HCT116 (cell line): ENCODE measurements around the gene THOC1.

Source experiments
- EZH2 ChIP-seq: fragments of 200-600 bp; sonication (generic); IDR thresholded peaks from 2 replicates; pipeline ENCODE4 v1.6.1; 2017; ENCODE audit warnings: antibody characterized with exemption, mixed run types
- EZH2phosphoT487 ChIP-seq: fragments of 200-600 bp; IDR thresholded peaks from 2 replicates; pipeline ENCODE4 v1.6.1; 2018; ENCODE audit warnings: antibody characterized with exemption, borderline replicate concordance
- FOSL1 ChIP-seq: IDR thresholded peaks from 2 replicates; pipeline ENCODE4 v1.6.1; 2012; ENCODE audit warnings: low read depth
- MAX ChIP-seq: IDR thresholded peaks from 2 replicates; pipeline ENCODE4 v1.6.1; 2012
- POLR2A ChIP-seq: IDR thresholded peaks from 2 replicates; pipeline ENCODE4 v1.7.0; 2011; ENCODE audit warnings: borderline replicate concordance; ENCODE audit not compliant: insufficient read depth, insufficient read length; ENCODE audit errors: extremely low read depth
- POLR2AphosphoS5 ChIP-seq: IDR thresholded peaks from 2 replicates; pipeline ENCODE4 v1.6.1; 2011; ENCODE audit warnings: mild to moderate bottlenecking, low read depth, low read length, moderate library complexity
- ZFX ChIP-seq: fragments of 450-650 bp; IDR thresholded peaks from 2 replicates; pipeline ENCODE4 v1.6.1; 2017
- TF ChIP-seq, protein P1 (sequence below), 3 experiments: fragments of 200-600 bp in 1 of 3; sonication (generic) in 1 of 3; IDR thresholded peaks in 2 of 3; conservative IDR thresholded peaks in 1 of 3; 2 replicates each; pipeline ENCODE4 v1.5.1; 2012 to 2017; ENCODE audit warnings: low read depth in 2 of 3, low read length in 2 of 3, antibody characterized with exemption in 1 of 3, borderline replicate concordance in 1 of 3, control low read depth in 1 of 3, mild to moderate bottlenecking in 1 of 3, mixed read lengths in 1 of 3, mixed run types in 1 of 3, moderate library complexity in 1 of 3; ENCODE audit not compliant: insufficient read depth in 1 of 3

DNA sequence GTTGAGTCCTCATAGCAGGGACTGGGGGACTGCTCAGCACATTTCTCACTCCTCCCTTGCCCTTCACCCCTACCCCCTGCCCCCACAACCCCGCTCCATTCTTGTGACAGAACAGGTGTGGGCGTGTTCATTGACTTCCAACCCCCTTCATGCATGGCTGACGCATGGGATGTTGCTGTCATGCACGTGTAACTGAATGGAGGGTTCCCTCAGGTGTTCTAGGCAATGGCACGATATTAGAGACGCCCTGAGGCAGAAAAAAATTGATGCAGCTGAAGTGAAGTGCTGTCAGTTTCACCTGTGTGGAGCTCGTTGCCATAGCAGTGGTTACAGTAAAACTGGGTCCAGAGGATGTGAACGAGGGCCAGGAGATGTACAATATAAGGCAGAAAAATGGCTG lies 6.5 kb upstream of the THOC1 start:
- TF ChIP-seq, protein P1, sequence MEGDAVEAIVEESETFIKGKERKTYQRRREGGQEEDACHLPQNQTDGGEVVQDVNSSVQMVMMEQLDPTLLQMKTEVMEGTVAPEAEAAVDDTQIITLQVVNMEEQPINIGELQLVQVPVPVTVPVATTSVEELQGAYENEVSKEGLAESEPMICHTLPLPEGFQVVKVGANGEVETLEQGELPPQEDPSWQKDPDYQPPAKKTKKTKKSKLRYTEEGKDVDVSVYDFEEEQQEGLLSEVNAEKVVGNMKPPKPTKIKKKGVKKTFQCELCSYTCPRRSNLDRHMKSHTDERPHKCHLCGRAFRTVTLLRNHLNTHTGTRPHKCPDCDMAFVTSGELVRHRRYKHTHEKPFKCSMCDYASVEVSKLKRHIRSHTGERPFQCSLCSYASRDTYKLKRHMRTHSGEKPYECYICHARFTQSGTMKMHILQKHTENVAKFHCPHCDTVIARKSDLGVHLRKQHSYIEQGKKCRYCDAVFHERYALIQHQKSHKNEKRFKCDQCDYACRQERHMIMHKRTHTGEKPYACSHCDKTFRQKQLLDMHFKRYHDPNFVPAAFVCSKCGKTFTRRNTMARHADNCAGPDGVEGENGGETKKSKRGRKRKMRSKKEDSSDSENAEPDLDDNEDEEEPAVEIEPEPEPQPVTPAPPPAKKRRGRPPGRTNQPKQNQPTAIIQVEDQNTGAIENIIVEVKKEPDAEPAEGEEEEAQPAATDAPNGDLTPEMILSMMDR (IDR thresholded peaks at IDR 0.05 in 2 of 3, conservative IDR thresholded peaks at IDR 0.05 in 1 of 3; ENCODE audit: borderline replicate concordance in 1 of 3, insufficient read depth in 1 of 3, low read depth in 2 of 3, low read length in 2 of 3), result no peak
- TF ChIP-seq POLR2AphosphoS5, result no peak
- no peak for TF ChIP-seq POLR2A
- no peak for TF ChIP-seq MAX
- no peak for TF ChIP-seq EZH2phosphoT487
- TF ChIP-seq ZFX, result no peak
- TF ChIP-seq EZH2, result no peak
- no peak for TF ChIP-seq FOSL1
